Fibroblast of lung (primary cell): ENCODE data around the gene COL28A1. TPM values are rescaled to one million over a fixed set of nuclear protein-coding genes. Genes with fewer than 3 reads are reported as not detected.
A peak's percentile ranks its signal among the peaks of the same experiment; 100 is the strongest.

Experiments
- DNase-seq, 2 donors: peaks; one replicate each; pipeline versions ENCODE4 v3.0.0 to v3.0.0-alpha.2; 2010; ENCODE audit warnings: low read depth in 2 of 2
- H2AFZ ChIP-seq: 2 replicates; pipeline ENCODE4 v1.5.1; 2012; ENCODE audit warnings: low read length, control low read depth, inconsistent platforms
- H3K27ac ChIP-seq: 2 replicates; pipeline ENCODE4 v1.5.1; 2011; ENCODE audit warnings: low read length, control low read depth; ENCODE audit not compliant: insufficient read depth
- H3K27me3 ChIP-seq: 2 replicates; pipeline ENCODE4 v1.5.1; 2011; ENCODE audit warnings: mild to moderate bottlenecking, low read length; ENCODE audit not compliant: control insufficient read depth, insufficient read depth
- H3K36me3 ChIP-seq: 2 replicates; pipeline ENCODE4 v1.5.1; 2011; ENCODE audit warnings: low read length; ENCODE audit not compliant: control insufficient read depth, insufficient read depth
- H3K4me1 ChIP-seq: 2 replicates; pipeline ENCODE4 v1.5.1; 2011; ENCODE audit warnings: low read length; ENCODE audit not compliant: control insufficient read depth, insufficient read depth; ENCODE audit errors: extremely low read depth
- H3K4me2 ChIP-seq: 2 replicates; pipeline ENCODE4 v1.5.1; 2011; ENCODE audit warnings: low read length, control low read depth; ENCODE audit not compliant: insufficient read depth; ENCODE audit errors: extremely low read depth
- H3K4me3 ChIP-seq, 4 experiments: fragments of 200-600 bp in 1 of 4; sonication (generic) in 1 of 4; replicated peaks in 1 of 4; 2 replicates each; pipeline ENCODE4 v1.5.1; 2011 to 2016; ENCODE audit warnings: low read length in 4 of 4, low read depth in 3 of 4, mild to moderate bottlenecking in 3 of 4, control low read depth in 2 of 4, inconsistent platforms in 1 of 4, mixed read lengths in 1 of 4; ENCODE audit not compliant: insufficient read depth in 1 of 4; ENCODE audit errors: control extremely low read depth in 1 of 4
- H3K79me2 ChIP-seq: 2 replicates; pipeline ENCODE4 v1.5.1; 2012; ENCODE audit warnings: mild to moderate bottlenecking, low read length, inconsistent platforms; ENCODE audit not compliant: control insufficient read depth, insufficient read depth
- H3K9ac ChIP-seq: 2 replicates; pipeline ENCODE4 v1.5.1; 2011; ENCODE audit warnings: mild to moderate bottlenecking, low read length, control low read depth; ENCODE audit not compliant: insufficient read depth
- H3K9me3 ChIP-seq: 2 replicates; pipeline ENCODE4 v1.5.1; 2012; ENCODE audit warnings: low read depth, low read length; ENCODE audit not compliant: control insufficient read depth, insufficient read depth
- H4K20me1 ChIP-seq: 2 replicates; pipeline ENCODE4 v1.5.1; 2011; ENCODE audit warnings: low read length; ENCODE audit not compliant: control insufficient read depth, insufficient read depth; ENCODE audit errors: extremely low read depth
- CTCF ChIP-seq, 2 donors: IDR thresholded peaks in 1 of 2; conservative IDR thresholded peaks in 1 of 2; 1 replicate in 1 of 2; 2 replicates in 1 of 2; pipeline ENCODE4 v1.5.1; 2011 to 2012; ENCODE audit warnings: low read length in 2 of 2, control low read depth in 1 of 2, inconsistent platforms in 1 of 2, low read depth in 1 of 2, mild to moderate bottlenecking in 1 of 2
- EZH2 ChIP-seq: IDR thresholded peaks from 2 replicates; pipeline ENCODE4 v1.5.1; 2012; ENCODE audit warnings: low read length, control low read depth, mild to moderate bottlenecking; ENCODE audit errors: missing control alignments
- polyA plus RNA-seq, 2 donors: library from polyadenylated mRNA; depleted of rRNA in 1 of 2; stranded (reverse) in 1 of 2; unstranded in 1 of 2; fragments of >200 nt; gene quantifications; 2 replicates each; pipeline ENCODE4 v1.2.1, GENCODE V29; 2011 to 2012; ENCODE audit warnings: missing spikeins in 1 of 2
- total RNA-seq: library from RNA; depleted of rRNA; stranded (reverse); fragments of >200 nt; gene quantifications from 2 replicates; pipeline ENCODE4 v1.2.1, GENCODE V29; 2014

COL28A1 gene
- total and polyA plus RNA-seq, 2 donors (not counting 1 experiment from before 2014, with no cell fraction given) = 0.01 to 0.17 TPM

GRCh38 chr7:7344583-7344982 lies 191.1 kb downstream of the COL28A1 start:
- H3K36me3 ChIP-seq = no peaks in the 10 kb centered on the region
- H3K9me3 ChIP-seq = no peaks in the 10 kb centered on the region
- no peak for DNase-seq
- H4K20me1 ChIP-seq = no peaks in the 10 kb centered on the region
- H3K4me3 ChIP-seq = no peak overlapping the region
- H3K79me2 ChIP-seq = no peaks in the 10 kb centered on the region
- H3K4me1 ChIP-seq = no peaks in the 10 kb centered on the region
- no peak overlapping the region for H3K4me2 ChIP-seq
- H2AFZ ChIP-seq = no peak overlapping the region
- H3K9ac ChIP-seq = no peak overlapping the region
- no peak overlapping the region for H3K27ac ChIP-seq
- no peak for TF ChIP-seq CTCF (conservative IDR thresholded peaks at IDR 0.05 in 1 of 2, IDR thresholded peaks at IDR 0.05 in 1 of 2; ENCODE audit: low read depth in 1 of 2, low read length in 2 of 2)
- no peak for TF ChIP-seq EZH2
- H3K27me3 ChIP-seq = no peaks in the 10 kb centered on the region

- no peak for TF ChIP-seq CTCF (conservative IDR thresholded peaks at IDR 0.05 in 1 of 2, IDR thresholded peaks at IDR 0.05 in 1 of 2; ENCODE audit: low read depth in 1 of 2, low read length in 2 of 2)
- TF ChIP-seq EZH2 = no peak
- H3K4me2 ChIP-seq = no peak overlapping the region
- peak in 1 of 2 donors; percentile 2 for DNase-seq
Observed at GRCh38 chr7:7335909-7336308, 199.8 kb downstream of the COL28A1 start.

DNA sequence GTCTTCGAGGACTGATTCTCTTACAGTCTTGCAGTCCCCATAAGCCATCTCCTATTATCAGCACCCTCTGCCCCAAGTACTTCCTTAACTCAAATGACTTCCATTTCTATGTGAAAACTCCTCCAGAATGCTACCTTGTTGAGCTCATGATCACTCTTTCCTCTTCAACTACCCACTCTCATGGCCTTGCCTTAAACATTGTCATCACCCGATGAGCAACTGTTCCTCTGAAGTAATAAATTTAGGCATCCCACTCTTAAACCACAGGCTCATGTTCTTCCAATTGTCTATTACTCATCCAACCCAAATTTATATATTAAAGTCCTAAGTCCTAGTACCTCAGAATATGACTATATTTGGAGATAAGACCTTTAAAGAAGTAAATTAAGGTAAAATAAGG lies 200.5 kb downstream of the COL28A1 start:
- TF ChIP-seq EZH2 (no peak), CTCF (conservative IDR thresholded peaks at IDR 0.05 in 1 of 2, IDR thresholded peaks at IDR 0.05 in 1 of 2; ENCODE audit: low read depth in 1 of 2, low read length in 2 of 2) (no peak)
- Histone ChIP-seq H3K4me1 (no peaks in the 10 kb centered on the region), H3K4me2 (no peak overlapping the region), H3K9me3 (no peaks in the 10 kb centered on the region), H3K27me3 (no peaks in the 10 kb centered on the region), H3K4me3 (no peak overlapping the region), H3K36me3 (no peaks in the 10 kb centered on the region), H4K20me1 (no peaks in the 10 kb centered on the region), H3K79me2 (no peaks in the 10 kb centered on the region), H2AFZ (no peak overlapping the region), H3K9ac (no peak overlapping the region), H3K27ac (no peak overlapping the region)
- DNase-seq = no peak

More at GRCh38 chr7:7335909-7336308, 199.8 kb downstream of the COL28A1 start:
- Histone ChIP-seq H3K27ac (no peak overlapping the region), H3K27me3 (no peaks in the 10 kb centered on the region), H3K4me1 (no peaks in the 10 kb centered on the region), H3K36me3 (no peaks in the 10 kb centered on the region), H4K20me1 (no peaks in the 10 kb centered on the region), H3K9ac (no peak overlapping the region), H3K9me3 (no peaks in the 10 kb centered on the region), H2AFZ (no peak overlapping the region), H3K79me2 (no peaks in the 10 kb centered on the region), H3K4me3 (no peak overlapping the region)
